OCI-LY7 (cell line): Measurements from ENCODE around the gene PRKN. TPM values are rescaled to one million over a fixed set of nuclear protein-coding genes. Genes with fewer than 3 reads are reported as not detected.

Experiments used
- BruUV-seq: library from RNA; stranded (reverse); fragments of 400-500 nt; replicated peaks from 2 replicates; lab custom pipeline; 2021; lab: Mats Ljungman, UMichigan
- CTCF ChIA-PET: fragments of 300-600 bp; sonication (Branson Sonifier 250); formaldehyde crosslinking; loops from one replicate; lab custom pipeline; 2022; ENCODE audit warnings: antibody characterized with exemption; ENCODE audit not compliant: unreplicated experiment; lab: Charles Lee
- POLR2A ChIA-PET: fragments of 300-600 bp; sonication (Branson Sonifier 250); formaldehyde crosslinking; loops from one replicate; lab custom pipeline; 2022; ENCODE audit warnings: antibody characterized with exemption; lab: Charles Lee
- DNase-seq: peaks from one replicate; pipeline ENCODE4 v3.0.0-alpha.2; 2015; ENCODE audit warnings: low spot score
- H2AFZ ChIP-seq: fragments of 200-600 bp; sonication (generic), shearing (Covaris generic); 2 replicates; pipeline ENCODE4 v1.6.1; 2014; ENCODE audit warnings: mild to moderate bottlenecking, antibody characterized with exemption, low read length, moderate library complexity
- H3K27ac ChIP-seq: fragments of 200-600 bp; sonication (generic); 2 replicates; pipeline ENCODE4 v1.5.1; 2014; ENCODE audit warnings: mixed run types, low read depth, mild to moderate bottlenecking, moderate library complexity, low read length, inconsistent platforms; ENCODE audit not compliant: poor library complexity, severe bottlenecking
- H3K36me3 ChIP-seq: fragments of 200-600 bp; sonication (generic); 2 replicates; pipeline ENCODE4 v1.6.1; 2014; ENCODE audit warnings: mild to moderate bottlenecking, antibody characterized with exemption, low read length, moderate library complexity, mixed read lengths; ENCODE audit not compliant: insufficient read depth
- H3K4me1 ChIP-seq: fragments of 200-600 bp; sonication (generic); 2 replicates; pipeline ENCODE4 v1.5.1; 2014; ENCODE audit warnings: mild to moderate bottlenecking, low read length; ENCODE audit not compliant: insufficient read depth, poor library complexity, severe bottlenecking
- H3K4me2 ChIP-seq: fragments of 200-600 bp; sonication (generic); 2 replicates; pipeline ENCODE4 v1.6.1; 2014; ENCODE audit warnings: mild to moderate bottlenecking, low read length
- H3K4me3 ChIP-seq: fragments of 200-600 bp; sonication (generic); 2 replicates; pipeline ENCODE4 v1.5.1; 2014; ENCODE audit warnings: mild to moderate bottlenecking, low read depth, low read length; ENCODE audit not compliant: poor library complexity, severe bottlenecking
- H3K79me2 ChIP-seq: fragments of 200-600 bp; sonication (generic); 2 replicates; pipeline ENCODE4 v1.6.1; 2016; ENCODE audit warnings: low read depth, mild to moderate bottlenecking, low read length, moderate library complexity, mixed read lengths; ENCODE audit not compliant: insufficient read depth
- H3K9me2 ChIP-seq: fragments of 200-600 bp; sonication (generic); 2 replicates; pipeline ENCODE4 v1.6.1; 2016; ENCODE audit warnings: mild to moderate bottlenecking, low read length, mixed read lengths; ENCODE audit not compliant: insufficient read depth
- H3K9me3 ChIP-seq: fragments of 200-600 bp; sonication (generic); 2 replicates; pipeline ENCODE4 v1.6.1; 2014; ENCODE audit warnings: mild to moderate bottlenecking, mixed run types, low read length, mixed read lengths
- H4K20me1 ChIP-seq: fragments of 200-600 bp; sonication (generic); 2 replicates; pipeline ENCODE4 v1.6.1; 2014; ENCODE audit warnings: mild to moderate bottlenecking, antibody characterized with exemption, low read length, moderate library complexity, mixed read lengths; ENCODE audit not compliant: insufficient read depth
- EZH2phosphoT487 ChIP-seq: fragments of 200-600 bp; sonication (generic); IDR thresholded peaks from 2 replicates; pipeline ENCODE4 v1.6.1; 2018; ENCODE audit warnings: low read depth, borderline replicate concordance, mild to moderate bottlenecking, mixed run types, antibody characterized with exemption, low read length, moderate library complexity, mixed read lengths
- intact Hi-C: fragments of 100-400 bp; cut with micrococcal nuclease; formaldehyde crosslinking; loops from one replicate; pipeline ENCODE4 v1.10.0; 2022; ENCODE audit not compliant: unreplicated experiment
- total RNA-seq, 2 experiments: library from RNA; depleted of rRNA in 1 of 2; stranded (reverse); fragments of >200 nt in 1 of 2; shearing (Covaris generic) in 1 of 2; gene quantifications; 2 replicates each; pipeline ENCODE4 v1.2.3, GENCODE V29; 2014 to 2022
- TF ChIP-seq, protein P1 (sequence below): fragments of 200-600 bp; sonication (generic); conservative IDR thresholded peaks from 2 replicates; pipeline ENCODE4 v1.5.1; 2014; ENCODE audit warnings: mild to moderate bottlenecking, antibody characterized with exemption, low read length, moderate library complexity, mixed read lengths

The PRKN gene
- total RNA-seq, 2 experiments from 2014 or later: 1.3 to 2.0 TPM

DNA sequence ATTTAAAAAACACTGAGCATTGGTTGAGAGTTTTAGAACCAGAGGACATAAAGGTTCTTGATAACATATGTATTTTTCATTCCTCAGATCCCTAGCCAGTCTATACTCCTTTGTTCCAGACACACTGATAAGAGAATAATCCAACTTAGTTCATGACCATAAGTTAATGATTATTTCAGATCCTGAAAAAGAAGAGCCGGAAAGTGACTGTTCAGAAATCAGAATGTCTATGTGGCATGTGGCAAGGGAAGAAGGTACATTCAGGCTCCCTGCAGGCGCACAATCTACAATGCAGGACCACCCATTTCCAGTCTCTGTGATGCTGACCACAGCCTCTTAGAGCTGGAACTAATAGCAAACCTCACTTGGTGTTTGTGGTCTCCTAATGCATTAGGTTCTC lies 787.0 kb downstream of the PRKN start:
- intact Hi-C loops: no loop called here
- no TSS peak for BruUV-seq
- H4K20me1 ChIP-seq: no peaks in the 10 kb centered on the region
- DNase-seq: no peak
- no peaks in the 10 kb centered on the region for H3K9me3 ChIP-seq
- H3K9me2 ChIP-seq: no peaks in the 10 kb centered on the region
- POLR2A ChIA-PET: interaction anchor here (0.8 kb wide), 1 partner anchor 1037 kb away, joined by 4 read pairs; no protein-coding TSS in a partner anchor
- no peak overlapping the region for H3K4me2 ChIP-seq
- H2AFZ ChIP-seq: no peak overlapping the region
- CTCF ChIA-PET: no interaction called here
- no peak overlapping the region for H3K27ac ChIP-seq
- no peaks in the 10 kb centered on the region for H3K79me2 ChIP-seq
- no peak overlapping the region for H3K4me3 ChIP-seq
- no peaks in the 10 kb centered on the region for H3K36me3 ChIP-seq
- TF ChIP-seq EZH2phosphoT487: no peak
- TF ChIP-seq, protein P1, sequence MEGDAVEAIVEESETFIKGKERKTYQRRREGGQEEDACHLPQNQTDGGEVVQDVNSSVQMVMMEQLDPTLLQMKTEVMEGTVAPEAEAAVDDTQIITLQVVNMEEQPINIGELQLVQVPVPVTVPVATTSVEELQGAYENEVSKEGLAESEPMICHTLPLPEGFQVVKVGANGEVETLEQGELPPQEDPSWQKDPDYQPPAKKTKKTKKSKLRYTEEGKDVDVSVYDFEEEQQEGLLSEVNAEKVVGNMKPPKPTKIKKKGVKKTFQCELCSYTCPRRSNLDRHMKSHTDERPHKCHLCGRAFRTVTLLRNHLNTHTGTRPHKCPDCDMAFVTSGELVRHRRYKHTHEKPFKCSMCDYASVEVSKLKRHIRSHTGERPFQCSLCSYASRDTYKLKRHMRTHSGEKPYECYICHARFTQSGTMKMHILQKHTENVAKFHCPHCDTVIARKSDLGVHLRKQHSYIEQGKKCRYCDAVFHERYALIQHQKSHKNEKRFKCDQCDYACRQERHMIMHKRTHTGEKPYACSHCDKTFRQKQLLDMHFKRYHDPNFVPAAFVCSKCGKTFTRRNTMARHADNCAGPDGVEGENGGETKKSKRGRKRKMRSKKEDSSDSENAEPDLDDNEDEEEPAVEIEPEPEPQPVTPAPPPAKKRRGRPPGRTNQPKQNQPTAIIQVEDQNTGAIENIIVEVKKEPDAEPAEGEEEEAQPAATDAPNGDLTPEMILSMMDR: no peak
- H3K4me1 ChIP-seq: no peaks in the 10 kb centered on the region

DNA sequence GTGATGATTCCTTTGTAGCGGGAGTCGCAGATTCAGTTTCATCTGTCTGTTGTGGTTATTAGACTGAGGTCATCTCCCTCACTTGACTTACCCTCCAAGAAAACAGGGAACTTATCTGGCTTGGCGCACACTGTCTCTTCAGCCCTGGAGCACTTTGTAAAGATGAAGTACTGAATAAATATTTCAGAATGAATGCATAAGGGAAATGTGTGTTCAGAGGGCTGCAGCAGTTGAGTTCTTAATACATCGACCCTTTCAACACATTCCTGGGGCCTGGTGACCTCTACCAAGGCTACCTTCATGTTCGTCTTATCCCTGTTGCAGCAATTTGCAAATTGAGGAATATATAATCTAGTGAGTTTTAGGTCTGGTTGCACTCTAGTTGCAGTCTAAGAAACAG lies 801.2 kb downstream of the PRKN start:
- no peak overlapping the region for H2AFZ ChIP-seq
- H4K20me1 ChIP-seq: no peaks in the 10 kb centered on the region
- H3K4me2 ChIP-seq: no peak overlapping the region
- H3K4me3 ChIP-seq: no peak overlapping the region
- H3K79me2 ChIP-seq: no peaks in the 10 kb centered on the region
- H3K9me2 ChIP-seq: no peaks in the 10 kb centered on the region
- no peak for DNase-seq
- H3K4me1 ChIP-seq: no peaks in the 10 kb centered on the region
- BruUV-seq: no TSS peak
- CTCF ChIA-PET: no interaction called here
- no peak for TF ChIP-seq EZH2phosphoT487
- TF ChIP-seq, protein P1: no peak
- no peaks in the 10 kb centered on the region for H3K36me3 ChIP-seq
- POLR2A ChIA-PET: no interaction called here
- no peaks in the 10 kb centered on the region for H3K9me3 ChIP-seq
- H3K27ac ChIP-seq: no peak overlapping the region
- intact Hi-C loops: no loop called here

DNA sequence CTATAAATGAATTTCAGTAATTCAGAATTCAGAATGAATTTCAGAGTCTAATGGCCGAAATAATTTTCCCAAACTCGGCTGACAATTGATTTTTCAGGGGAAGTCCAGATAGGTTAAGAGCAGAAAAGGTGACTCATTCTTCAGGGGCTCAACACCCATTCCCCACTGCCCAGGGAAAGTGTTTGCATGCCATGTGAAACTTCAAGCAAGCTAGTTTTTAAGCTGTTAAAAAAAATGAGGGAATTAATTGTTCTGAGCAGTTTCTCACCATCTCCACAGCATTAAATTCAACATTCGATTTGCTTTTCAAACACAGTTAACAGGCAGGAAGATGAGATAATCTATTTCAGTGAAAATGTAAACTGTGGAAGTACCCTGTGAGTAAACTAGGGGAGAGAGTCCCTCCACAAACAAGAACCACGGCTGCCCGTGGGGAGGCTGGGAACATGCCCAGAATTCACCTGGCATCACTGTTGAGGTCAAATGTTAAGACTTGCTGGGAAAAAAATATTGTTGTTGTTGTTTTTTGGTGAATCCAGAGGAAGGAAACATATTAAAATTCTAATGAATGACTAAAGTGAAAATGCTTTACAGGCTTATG lies 803.0 kb downstream of the PRKN start:
- BruUV-seq: no TSS peak
- no peaks in the 10 kb centered on the region for H3K79me2 ChIP-seq
- no peak overlapping the region for H3K4me2 ChIP-seq
- H2AFZ ChIP-seq: no peak overlapping the region
- H3K9me3 ChIP-seq: no peaks in the 10 kb centered on the region
- DNase-seq: no peak
- intact Hi-C loops: no loop called here
- H3K27ac ChIP-seq: no peak overlapping the region
- no peaks in the 10 kb centered on the region for H4K20me1 ChIP-seq
- no peaks in the 10 kb centered on the region for H3K9me2 ChIP-seq
- CTCF ChIA-PET: no interaction called here
- H3K4me3 ChIP-seq: no peak overlapping the region
- no peak for TF ChIP-seq EZH2phosphoT487
- TF ChIP-seq, protein P1: no peak
- no peaks in the 10 kb centered on the region for H3K4me1 ChIP-seq
- no peaks in the 10 kb centered on the region for H3K36me3 ChIP-seq
- POLR2A ChIA-PET: no interaction called here
